Measurements from ENCODE around the gene ZC3H6. TPM values are rescaled to one million over a fixed set of nuclear protein-coding genes. Genes with fewer than 3 reads are reported as not detected.
"Not testable (repeated sequence)": the region's sequence is repeated elsewhere in the genome, so short reads cannot be mapped to it uniquely, and the experiment has no call there.

The ZC3H6 gene
- total RNA-seq, 1 donor from 2014 or later = 4.7 TPM

GRCh38 chr2:112345030-112346027, 69.9 kb downstream of the ZC3H6 start:
- Histone ChIP-seq H3K27ac (ENCODE audit: low read depth, low read length) (no peak overlapping the region), H3K9ac (ENCODE audit: low read depth in 1 of 3, low read length in 3 of 3) (no peak overlapping the region), H3K4me3 (ENCODE audit: low read length in 3 of 3) (no peak overlapping the region), H3K27me3 (ENCODE audit: control insufficient read depth in 3 of 3, insufficient read depth in 3 of 3, low read length in 3 of 3) (no peaks in the 10 kb centered on the region), H3K9me3 (ENCODE audit: control insufficient read depth in 3 of 3, low read length in 3 of 3) (no peaks in the 10 kb centered on the region), H3K36me3 (ENCODE audit: control insufficient read depth in 3 of 3, insufficient read depth in 3 of 3, low read length in 3 of 3) (no peaks in the 10 kb centered on the region), H3K4me1 (ENCODE audit: control insufficient read depth in 3 of 3, insufficient read depth in 3 of 3, low read length in 3 of 3) (no peaks in the 10 kb centered on the region)

DNA sequence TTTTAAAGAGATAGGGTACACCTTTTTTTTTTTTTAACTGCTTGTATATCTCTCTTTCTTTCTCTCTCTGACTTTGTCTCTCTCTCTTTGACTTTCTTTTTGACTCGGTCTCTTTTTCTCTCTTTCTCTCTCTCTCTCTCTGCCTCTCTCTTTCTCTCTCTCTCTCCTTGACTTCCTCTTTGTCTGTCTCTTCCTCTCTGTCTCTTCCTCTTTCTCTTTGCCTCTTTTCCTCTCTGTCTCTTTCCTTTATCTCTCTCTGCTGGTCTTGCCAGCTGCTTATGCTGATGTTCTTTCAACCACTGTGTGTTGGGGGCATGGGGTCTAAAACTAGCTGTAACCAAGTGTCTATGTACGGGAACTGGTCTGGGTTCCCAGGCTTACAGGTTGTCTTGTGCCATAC, 76.9 kb downstream of the ZC3H6 start:
- not testable (repeated sequence) for H3K9me3 ChIP-seq (ENCODE audit: control insufficient read depth in 3 of 3, low read length in 3 of 3); H3K27me3 ChIP-seq (ENCODE audit: control insufficient read depth in 3 of 3, insufficient read depth in 3 of 3, low read length in 3 of 3); H3K27ac ChIP-seq (ENCODE audit: low read depth, low read length); H3K4me1 ChIP-seq (ENCODE audit: control insufficient read depth in 3 of 3, insufficient read depth in 3 of 3, low read length in 3 of 3); H3K36me3 ChIP-seq (ENCODE audit: control insufficient read depth in 3 of 3, insufficient read depth in 3 of 3, low read length in 3 of 3); H3K4me3 ChIP-seq (ENCODE audit: low read length in 3 of 3); H3K9ac ChIP-seq (ENCODE audit: low read depth in 1 of 3, low read length in 3 of 3)

DNA sequence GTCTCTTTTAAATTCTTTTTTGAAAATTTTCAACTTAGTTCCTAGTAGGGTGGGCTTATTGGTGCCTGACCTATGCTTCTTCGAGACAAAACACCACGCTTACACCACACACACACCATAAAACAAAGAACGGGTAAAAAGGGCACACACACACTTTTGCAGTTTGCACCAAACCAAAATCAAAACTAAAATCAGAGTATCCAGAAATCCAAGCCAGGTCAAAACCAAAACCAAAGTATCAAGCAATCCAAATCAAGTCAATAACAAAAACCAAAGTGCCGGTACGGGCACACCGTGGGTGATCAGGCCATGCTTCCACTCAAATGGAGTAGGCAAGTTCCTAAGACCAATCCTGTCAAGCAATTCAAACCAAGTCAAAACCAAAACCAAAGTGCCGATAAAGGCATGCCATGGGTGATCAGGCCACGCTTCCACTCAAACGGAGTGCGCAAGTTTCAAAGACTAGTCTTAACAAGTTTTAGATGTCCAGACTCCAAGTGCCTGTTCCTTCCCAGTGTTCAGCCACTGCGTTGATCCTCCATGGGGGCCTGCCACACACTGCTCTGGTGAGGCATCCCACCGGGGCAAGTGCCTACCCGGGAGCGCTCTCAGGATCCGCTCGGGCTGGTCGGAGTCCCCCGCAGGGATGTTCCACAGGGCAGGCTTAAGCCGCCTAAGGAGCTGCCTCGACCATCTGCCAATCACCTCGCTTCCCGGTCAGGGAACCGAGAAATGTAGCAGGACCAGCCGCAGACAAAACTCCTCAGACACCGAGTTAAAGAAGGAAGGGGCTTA, 77.6 kb downstream of the ZC3H6 start:
- not testable (repeated sequence) for H3K27ac ChIP-seq (ENCODE audit: low read depth, low read length); H3K9ac ChIP-seq (ENCODE audit: low read depth in 1 of 3, low read length in 3 of 3); H3K4me3 ChIP-seq (ENCODE audit: low read length in 3 of 3); H3K4me1 ChIP-seq (ENCODE audit: control insufficient read depth in 3 of 3, insufficient read depth in 3 of 3, low read length in 3 of 3); H3K36me3 ChIP-seq (ENCODE audit: control insufficient read depth in 3 of 3, insufficient read depth in 3 of 3, low read length in 3 of 3); H3K9me3 ChIP-seq (ENCODE audit: control insufficient read depth in 3 of 3, low read length in 3 of 3); H3K27me3 ChIP-seq (ENCODE audit: control insufficient read depth in 3 of 3, insufficient read depth in 3 of 3, low read length in 3 of 3)

GRCh38 chr2:112354335-112354734, 78.9 kb downstream of the ZC3H6 start:
- not testable (repeated sequence) for H3K36me3 ChIP-seq (ENCODE audit: control insufficient read depth in 3 of 3, insufficient read depth in 3 of 3, low read length in 3 of 3); H3K27ac ChIP-seq (ENCODE audit: low read depth, low read length); H3K4me1 ChIP-seq (ENCODE audit: control insufficient read depth in 3 of 3, insufficient read depth in 3 of 3, low read length in 3 of 3); H3K9me3 ChIP-seq (ENCODE audit: control insufficient read depth in 3 of 3, low read length in 3 of 3); H3K27me3 ChIP-seq (ENCODE audit: control insufficient read depth in 3 of 3, insufficient read depth in 3 of 3, low read length in 3 of 3); H3K4me3 ChIP-seq (ENCODE audit: low read length in 3 of 3); H3K9ac ChIP-seq (ENCODE audit: low read depth in 1 of 3, low read length in 3 of 3)

DNA sequence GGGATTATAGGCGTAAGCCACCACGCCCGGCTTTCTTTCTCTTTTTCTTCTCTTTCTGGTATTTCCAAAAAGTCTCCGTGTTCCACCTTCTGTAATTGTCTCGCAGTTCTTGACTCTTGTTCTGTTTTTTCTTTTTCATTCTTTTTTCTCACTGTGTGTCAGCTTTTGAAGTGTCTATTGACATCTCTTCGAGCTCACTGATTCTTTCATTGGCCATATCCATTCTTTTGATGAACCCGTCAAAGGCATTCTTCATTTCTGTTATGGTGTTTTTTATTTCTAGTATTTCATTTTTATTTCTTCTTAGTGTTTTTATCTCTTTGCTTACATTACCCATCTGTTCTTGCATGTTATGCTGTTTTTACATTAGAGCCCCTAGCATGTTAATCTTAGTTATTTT, 84.7 kb downstream of the ZC3H6 start:
- not testable (repeated sequence) for H3K9me3 ChIP-seq (ENCODE audit: control insufficient read depth in 3 of 3, low read length in 3 of 3); H3K27me3 ChIP-seq (ENCODE audit: control insufficient read depth in 3 of 3, insufficient read depth in 3 of 3, low read length in 3 of 3); H3K4me3 ChIP-seq (ENCODE audit: low read length in 3 of 3); H3K36me3 ChIP-seq (ENCODE audit: control insufficient read depth in 3 of 3, insufficient read depth in 3 of 3, low read length in 3 of 3); H3K27ac ChIP-seq (ENCODE audit: low read depth, low read length); H3K4me1 ChIP-seq (ENCODE audit: control insufficient read depth in 3 of 3, insufficient read depth in 3 of 3, low read length in 3 of 3); H3K9ac ChIP-seq (ENCODE audit: low read depth in 1 of 3, low read length in 3 of 3)

Small RNAs within 50 kb of the gene (small RNA-seq; reads per million reads assigned to genes)
- gene AC115115.1 = not detected

Other genes with a start within 250 kb of the ZC3H6 start
- gene TMEM87B, start 220.3 kb upstream of the ZC3H6 start, total RNA-seq = 30.3 TPM
- gene FBLN7, start 137.2 kb upstream of the ZC3H6 start, total RNA-seq = 9.9 TPM
- gene ZC3H8, start 20.6 kb upstream of the ZC3H6 start, total RNA-seq = 10.4 TPM
- gene RGPD8, start 158.0 kb downstream of the ZC3H6 start, total RNA-seq = 18.3 TPM
- gene TTL, start 206.6 kb downstream of the ZC3H6 start, total RNA-seq = 15.1 TPM